GM23338 (cell line): Measurements from ENCODE around the gene SCGB1C2.

Source experiments
- EZH2 ChIP-seq: fragments of 200-600 bp; sonication (generic); IDR thresholded peaks from one replicate; pipeline ENCODE4 v1.8.0; 2017; ENCODE audit warnings: antibody characterized with exemption, mild to moderate bottlenecking, low read depth; ENCODE audit not compliant: unreplicated experiment
- POLR2AphosphoS5 ChIP-seq: IDR thresholded peaks from 2 replicates; pipeline ENCODE4 v1.6.1; 2016; ENCODE audit warnings: antibody characterized with exemption, low read depth
- ZNF114 ChIP-seq: fragments of 250-450 bp; sonication (Bioruptor Pico); IDR thresholded peaks from 2 replicates; pipeline ENCODE4 v1.5.0; 2020; ENCODE audit warnings: mild to moderate bottlenecking, moderate library complexity

GRCh38 chr17:181245-182049 is 44.1 kb downstream of the SCGB1C2 start, which contains the start of gene DOC2B:
- no peak for TF ChIP-seq ZNF114 (CRISPR knock-in tag)
- TF ChIP-seq POLR2AphosphoS5: no peak
- TF ChIP-seq EZH2: no peak
